HK-2 (cell line): ENCODE results near the gene TPSB2.
A peak's percentile ranks its signal among the peaks of the same experiment; 100 is the strongest.

Source experiments
- DNase-seq: peaks from one replicate; pipeline ENCODE4 v3.0.0-alpha.2; 2018; ENCODE audit not compliant: unreplicated experiment

The TPSB2 gene

DNA sequence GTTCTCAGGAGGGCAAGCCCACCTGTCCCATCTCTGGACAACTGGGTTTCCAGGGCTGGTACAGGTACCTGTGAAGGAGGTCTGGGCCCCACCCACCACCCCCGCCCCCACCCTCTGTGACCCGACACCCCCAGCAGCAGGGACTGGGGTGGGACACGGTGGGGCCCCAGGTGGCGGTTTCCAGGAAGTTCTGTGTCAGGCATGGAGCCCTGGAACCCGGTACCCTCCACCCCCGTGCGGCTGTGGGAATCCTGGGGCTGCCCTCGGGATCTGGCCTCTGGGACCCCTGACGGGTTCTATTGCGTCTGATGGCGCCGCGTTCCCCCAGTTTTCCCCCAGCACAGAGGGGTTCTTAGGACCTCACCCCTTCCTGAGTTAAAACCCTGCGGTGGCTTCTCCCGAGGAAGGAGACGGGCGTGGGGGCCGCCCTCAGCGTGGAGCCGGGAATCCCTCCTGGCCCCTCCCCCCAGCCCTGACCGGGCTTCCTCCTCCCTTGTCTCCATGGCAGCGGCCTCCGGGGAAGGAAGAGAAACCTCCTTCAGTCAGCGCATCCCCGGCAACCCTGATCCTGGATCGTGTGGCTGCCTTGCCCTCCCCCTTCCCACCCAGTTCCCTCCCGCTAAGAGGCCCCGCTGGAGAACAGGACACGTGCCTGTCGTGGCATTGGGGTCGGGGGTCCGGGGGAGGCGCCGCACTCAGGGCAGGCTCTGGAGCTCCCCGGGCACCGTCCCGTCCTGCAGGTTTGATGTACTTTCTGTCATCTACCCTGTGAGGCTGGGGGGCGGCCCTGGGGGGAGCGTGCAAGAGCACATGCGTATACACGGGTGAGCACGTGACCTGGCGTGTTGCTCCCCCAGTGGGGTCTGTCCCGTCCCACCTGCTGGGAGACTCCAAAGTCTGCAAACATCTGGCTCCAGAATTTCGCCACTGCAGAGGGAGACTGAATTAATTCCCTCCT is 46.8 kb downstream of the TPSB2 start:
- DNase-seq = peak; percentile 73

DNA sequence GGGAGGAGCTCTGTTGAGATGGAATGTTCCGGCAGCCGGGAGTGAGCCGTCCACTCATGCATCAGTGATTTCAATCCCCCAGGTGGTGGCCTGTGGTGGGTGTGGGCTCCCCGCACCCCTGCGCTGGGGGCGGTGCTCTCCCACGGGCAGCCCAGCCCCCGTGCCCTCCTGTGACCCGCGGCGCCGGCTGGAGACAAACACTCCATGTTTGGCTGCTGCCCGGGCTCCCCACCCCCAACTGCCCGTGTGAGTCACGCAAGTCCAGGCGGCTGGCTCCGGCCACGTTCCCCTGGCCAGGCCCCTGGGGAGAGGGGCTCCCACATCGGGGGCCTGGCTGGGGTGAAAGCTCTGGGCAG is 47.7 kb downstream of the TPSB2 start:
- peak; percentile 88 for DNase-seq

DNA sequence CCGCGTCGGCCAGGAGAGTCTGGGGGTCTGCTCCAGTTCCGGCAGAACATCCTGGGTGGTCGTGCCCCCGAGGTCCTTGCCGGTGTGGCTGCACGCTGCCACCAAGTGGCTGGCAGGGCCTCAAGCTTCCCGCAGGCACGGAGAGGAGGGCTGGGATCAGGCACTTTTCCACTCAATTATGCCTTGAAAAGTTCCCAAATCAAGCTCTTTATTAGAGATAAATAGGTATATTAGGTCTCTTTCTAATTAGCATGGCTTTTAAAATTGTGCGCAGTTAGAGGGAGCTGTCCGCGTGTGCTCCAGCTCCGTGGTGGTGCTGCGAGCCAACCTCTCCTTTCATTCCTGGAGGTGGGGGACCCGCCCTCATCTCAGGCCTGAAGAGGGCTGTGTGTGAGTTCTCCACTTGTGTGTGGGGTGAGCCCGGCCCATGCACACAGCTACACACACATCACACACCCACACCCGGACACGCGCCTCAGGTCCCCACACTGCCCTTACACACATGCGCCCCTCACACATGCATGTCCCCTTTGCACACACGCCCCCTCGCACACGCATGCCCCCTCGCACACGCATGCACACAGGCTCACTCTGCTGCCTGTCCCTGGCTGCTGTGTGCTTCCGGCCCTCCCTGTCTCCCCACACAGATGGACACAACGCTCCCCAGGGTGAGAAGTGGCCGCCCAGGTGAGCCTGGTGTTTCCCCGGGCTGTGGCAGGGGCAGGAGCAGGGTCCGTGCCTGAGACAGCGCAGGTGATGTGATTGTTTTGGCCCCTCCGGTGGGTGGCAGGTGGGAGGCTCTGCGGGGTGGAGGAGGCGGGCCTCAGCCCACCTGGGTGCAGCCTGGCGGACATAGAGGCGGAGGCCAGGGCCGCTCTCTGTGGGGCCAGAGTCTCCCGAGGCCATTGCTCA is 48.3 kb downstream of the TPSB2 start:
- no peak for DNase-seq

DNA sequence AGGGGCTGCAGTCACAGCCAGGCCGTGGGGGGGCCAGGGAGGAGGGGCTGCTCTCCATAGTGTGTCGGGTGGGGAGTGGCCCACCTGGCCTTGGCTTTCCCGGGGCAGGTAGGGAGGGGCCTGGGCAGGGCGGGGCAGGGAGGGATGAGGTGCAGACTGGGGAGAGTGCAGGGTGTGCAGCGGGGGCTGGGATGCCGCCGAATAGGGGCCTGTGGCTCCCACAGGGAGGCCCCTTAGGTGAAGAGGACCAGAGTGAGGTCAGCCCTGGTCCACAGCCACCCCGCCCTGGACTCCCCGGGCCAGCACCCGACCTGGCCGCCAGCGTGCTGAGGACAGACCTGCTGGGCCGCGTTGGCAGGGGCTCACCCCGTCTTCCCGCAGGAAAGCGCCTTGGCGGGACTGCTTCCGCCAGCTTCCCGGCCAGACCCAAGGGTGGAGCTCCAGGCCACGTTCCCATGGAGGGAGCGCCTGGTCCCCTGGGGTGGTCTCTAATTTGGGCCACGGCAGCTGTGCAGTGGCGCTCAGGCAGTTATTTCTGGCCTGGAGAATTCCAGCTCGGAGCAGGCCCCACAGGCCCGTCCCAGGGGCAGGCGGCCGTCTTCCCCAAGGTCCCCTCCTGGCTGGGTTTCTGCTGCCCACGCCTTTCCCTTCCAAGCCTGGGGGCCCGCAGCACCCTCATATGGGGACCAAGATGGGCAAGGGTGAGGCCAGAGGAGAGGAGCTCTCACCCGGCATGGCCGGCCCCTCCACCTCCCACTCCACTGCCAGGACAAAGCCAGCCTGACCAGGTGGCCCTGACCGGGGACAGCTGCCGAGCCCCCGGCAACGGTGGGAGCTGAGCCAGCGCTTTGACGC is 49.2 kb downstream of the TPSB2 start:
- no peak for DNase-seq
